ENCODE results near the gene ZRANB1.

DNA sequence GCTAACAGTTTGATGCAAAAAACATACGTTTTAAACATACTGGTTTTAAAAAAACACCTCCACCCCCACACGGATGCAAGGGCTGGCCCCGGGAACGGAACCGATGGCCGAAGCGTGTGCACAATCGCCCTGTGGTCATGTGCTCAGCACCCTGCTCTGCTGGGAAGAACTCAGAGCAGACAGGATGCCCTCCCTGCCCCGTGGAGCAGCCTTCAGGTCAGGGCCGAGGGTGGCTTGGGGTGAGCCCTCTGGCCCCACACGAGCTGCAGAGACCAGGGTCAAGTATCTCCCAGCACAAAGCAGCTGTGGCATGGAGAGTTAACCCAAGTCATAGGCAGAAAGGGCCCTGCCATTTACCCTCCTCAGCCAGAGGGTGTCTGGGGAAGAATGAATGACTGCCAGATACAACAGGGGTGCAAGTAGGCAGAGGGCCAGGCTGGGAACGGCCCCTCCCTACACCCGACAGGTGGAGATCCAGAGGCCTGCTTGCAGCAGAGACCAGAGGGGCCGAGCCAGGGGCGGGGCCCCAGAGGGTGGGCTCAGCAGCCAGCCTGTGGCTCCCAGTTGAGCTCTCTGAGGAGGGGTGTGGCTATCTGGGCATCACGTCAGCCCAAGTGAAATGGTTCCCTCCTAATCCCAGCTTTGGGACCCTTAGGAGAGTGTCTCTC is 56.8 kb downstream of the ZRANB1 start:
- TF ChIP-seq, protein P1, sequence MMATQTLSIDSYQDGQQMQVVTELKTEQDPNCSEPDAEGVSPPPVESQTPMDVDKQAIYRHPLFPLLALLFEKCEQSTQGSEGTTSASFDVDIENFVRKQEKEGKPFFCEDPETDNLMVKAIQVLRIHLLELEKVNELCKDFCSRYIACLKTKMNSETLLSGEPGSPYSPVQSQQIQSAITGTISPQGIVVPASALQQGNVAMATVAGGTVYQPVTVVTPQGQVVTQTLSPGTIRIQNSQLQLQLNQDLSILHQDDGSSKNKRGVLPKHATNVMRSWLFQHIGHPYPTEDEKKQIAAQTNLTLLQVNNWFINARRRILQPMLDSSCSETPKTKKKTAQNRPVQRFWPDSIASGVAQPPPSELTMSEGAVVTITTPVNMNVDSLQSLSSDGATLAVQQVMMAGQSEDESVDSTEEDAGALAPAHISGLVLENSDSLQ (IDR thresholded peaks at IDR 0.05): no peak
- TF ChIP-seq NFRKB (IDR thresholded peaks at IDR 0.05) (no peak), ARNT (IDR thresholded peaks at IDR 0.05) (no peak), FOXA1 (IDR thresholded peaks at IDR 0.05) (no peak), BHLHE40 (IDR thresholded peaks at IDR 0.05; ENCODE audit: borderline replicate concordance) (no peak), FOXK2 (IDR thresholded peaks at IDR 0.05) (no peak), ZNF384 (IDR thresholded peaks at IDR 0.05) (no peak), HDGF (IDR thresholded peaks at IDR 0.05; ENCODE audit: borderline replicate concordance) (no peak), FOXM1 (IDR thresholded peaks at IDR 0.05; ENCODE audit: borderline replicate concordance) (no peak), SP1 (IDR thresholded peaks at IDR 0.05) (no peak), TARDBP (IDR thresholded peaks at IDR 0.05) (no peak)
